Fibroblast of lung (primary cell): ENCODE measurements around the gene ATXN7L1.

ENCODE experiments used
- CTCF ChIP-seq, 2 donors: IDR thresholded peaks in 1 of 2; conservative IDR thresholded peaks in 1 of 2; 1 replicate in 1 of 2; 2 replicates in 1 of 2; pipeline ENCODE4 v1.5.1; 2011 to 2012; ENCODE audit warnings: low read length in 2 of 2, control low read depth in 1 of 2, inconsistent platforms in 1 of 2, low read depth in 1 of 2, mild to moderate bottlenecking in 1 of 2
- EZH2 ChIP-seq: IDR thresholded peaks from 2 replicates; pipeline ENCODE4 v1.5.1; 2012; ENCODE audit warnings: low read length, control low read depth, mild to moderate bottlenecking; ENCODE audit errors: missing control alignments

- TF ChIP-seq CTCF (conservative IDR thresholded peaks at IDR 0.05 in 1 of 2, IDR thresholded peaks at IDR 0.05 in 1 of 2; ENCODE audit: low read depth in 1 of 2, low read length in 2 of 2): no peak
- TF ChIP-seq EZH2: no peak
These were observed 33.8 kb upstream of the ATXN7L1 start for GRCh38 chr7:105910172-105910571.
